ENCODE results near the gene DDHD1. TPM values are rescaled to one million over a fixed set of nuclear protein-coding genes. Genes with fewer than 3 reads are reported as not detected.

The DDHD1 gene
- total RNA-seq, 1 experiment from 2014 or later, result 15.7 TPM

DNA sequence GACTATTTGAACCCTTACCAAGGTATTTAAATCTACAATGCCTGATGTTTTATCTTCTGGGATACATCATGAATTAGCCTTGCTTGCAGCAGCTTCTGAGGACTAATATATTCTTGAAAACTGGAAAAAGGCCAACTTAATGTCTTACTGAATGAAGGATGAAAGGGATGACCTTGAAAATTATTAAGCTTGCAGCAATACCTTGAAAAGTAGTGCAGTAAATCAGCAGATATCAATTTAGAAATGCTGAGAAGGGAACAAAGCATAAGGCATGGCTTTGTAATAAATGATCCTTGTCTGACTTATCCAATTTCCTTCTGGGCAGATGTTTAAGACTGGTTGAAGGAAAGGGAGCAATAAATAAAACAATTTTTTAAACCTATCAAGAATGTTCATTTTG lies 165.0 kb downstream of the DDHD1 start:
- Histone ChIP-seq H2BK120ac (ENCODE audit: low read depth, low read length, poor library complexity, severe bottlenecking) (no peak overlapping the region), H3K79me2 (ENCODE audit: insufficient read depth, low read length) (no peaks in the 10 kb centered on the region), H3T11ph (ENCODE audit: low read length) (no peak overlapping the region), H2AFZ (ENCODE audit: low read length) (no peak overlapping the region), H3K23me2 (ENCODE audit: insufficient read length, low read depth, low read length, poor library complexity, severe bottlenecking) (no peaks in the 10 kb centered on the region), H4K5ac (ENCODE audit: insufficient read length, low read depth, low read length) (no peak overlapping the region), H3K4me1 (ENCODE audit: insufficient read depth, low read length) (no peaks in the 10 kb centered on the region), H3K23ac (ENCODE audit: insufficient read length, low read depth, low read length) (no peak overlapping the region), H3K27ac (ENCODE audit: insufficient read length, low read depth, low read length) (no peak overlapping the region), H4K8ac (replicated peaks; ENCODE audit: insufficient read length, low read depth, low read length) (no peak overlapping the region), H3K14ac (ENCODE audit: insufficient read depth, low read length) (no peak overlapping the region), H2BK5ac (ENCODE audit: insufficient read length, low read length) (no peak overlapping the region), H2BK12ac (ENCODE audit: insufficient read length, low read depth, low read length) (no peak overlapping the region), H3K9me3 (ENCODE audit: control insufficient read depth, low read depth, low read length) (no peaks in the 10 kb centered on the region), H4K20me1 (ENCODE audit: control insufficient read depth, insufficient read depth, insufficient read length) (no peaks in the 10 kb centered on the region), H3K9ac (ENCODE audit: extremely low read depth, insufficient read length, low read length) (no peak overlapping the region), H3K56ac (ENCODE audit: insufficient read length, low read depth, low read length) (no peak overlapping the region), H3K4ac (ENCODE audit: low read depth, low read length) (no peak overlapping the region), H3K18ac (ENCODE audit: insufficient read length, low read depth, low read length) (no peak overlapping the region), H2AK5ac (ENCODE audit: insufficient read length, low read length) (no peak overlapping the region), H2BK20ac (ENCODE audit: low read depth, low read length, poor library complexity, severe bottlenecking) (no peak overlapping the region), H3K4me2 (ENCODE audit: insufficient read depth, insufficient read length, low read length) (no peak overlapping the region), H3K27me3 (ENCODE audit: insufficient read depth, low read length) (no peaks in the 10 kb centered on the region), H2BK15ac (ENCODE audit: low read depth, low read length) (no peak overlapping the region), H4K91ac (ENCODE audit: insufficient read length, low read depth, low read length) (no peak overlapping the region), H3K79me1 (ENCODE audit: insufficient read depth, low read depth, low read length, poor library complexity, severe bottlenecking) (no peaks in the 10 kb centered on the region)
- H3K27ac Mint-ChIP-seq, result no peak overlapping the region
- H3K36me3 Mint-ChIP-seq (ENCODE audit: insufficient read depth in 1 of 3, low read depth in 3 of 3), result no peaks in the 10 kb centered on the region; a peak in 1 of 7 replicates
- H3K9me3 Mint-ChIP-seq, result no peaks in the 10 kb centered on the region
- H3K4me1 Mint-ChIP-seq, result no peaks in the 10 kb centered on the region
- no peaks in the 10 kb centered on the region for H3K27me3 Mint-ChIP-seq (ENCODE audit: low read depth)
- no peak for DNase-seq
- no peak overlapping the region for H3K4me3 Mint-ChIP-seq
- TF ChIP-seq, protein P1, sequence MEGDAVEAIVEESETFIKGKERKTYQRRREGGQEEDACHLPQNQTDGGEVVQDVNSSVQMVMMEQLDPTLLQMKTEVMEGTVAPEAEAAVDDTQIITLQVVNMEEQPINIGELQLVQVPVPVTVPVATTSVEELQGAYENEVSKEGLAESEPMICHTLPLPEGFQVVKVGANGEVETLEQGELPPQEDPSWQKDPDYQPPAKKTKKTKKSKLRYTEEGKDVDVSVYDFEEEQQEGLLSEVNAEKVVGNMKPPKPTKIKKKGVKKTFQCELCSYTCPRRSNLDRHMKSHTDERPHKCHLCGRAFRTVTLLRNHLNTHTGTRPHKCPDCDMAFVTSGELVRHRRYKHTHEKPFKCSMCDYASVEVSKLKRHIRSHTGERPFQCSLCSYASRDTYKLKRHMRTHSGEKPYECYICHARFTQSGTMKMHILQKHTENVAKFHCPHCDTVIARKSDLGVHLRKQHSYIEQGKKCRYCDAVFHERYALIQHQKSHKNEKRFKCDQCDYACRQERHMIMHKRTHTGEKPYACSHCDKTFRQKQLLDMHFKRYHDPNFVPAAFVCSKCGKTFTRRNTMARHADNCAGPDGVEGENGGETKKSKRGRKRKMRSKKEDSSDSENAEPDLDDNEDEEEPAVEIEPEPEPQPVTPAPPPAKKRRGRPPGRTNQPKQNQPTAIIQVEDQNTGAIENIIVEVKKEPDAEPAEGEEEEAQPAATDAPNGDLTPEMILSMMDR (conservative IDR thresholded peaks at IDR 0.05), result no peak
